ENCODE results near the gene RAB40C. TPM values are rescaled to one million over a fixed set of nuclear protein-coding genes. Genes with fewer than 3 reads are reported as not detected.

RAB40C gene
- total RNA-seq, 2 donors from 2014 or later, result 15.0 to 15.3 TPM

Other genes with a start within 250 kb of the RAB40C start
- gene AXIN1, start 237.3 kb upstream of the RAB40C start, total RNA-seq, result 10 to 100 TPM; 28.8 to 29.4 TPM
- 10 to 100 TPM; 54.5 to 73.2 TPM for gene MRPL28, start 219.5 kb upstream of the RAB40C start, total RNA-seq
- 10 to 100 TPM; 29.7 to 39.7 TPM for gene PGAP6, start 208.1 kb upstream of the RAB40C start, total RNA-seq
- 10 to 100 TPM; 24.6 to 27.6 TPM for gene NME4, start 192.9 kb upstream of the RAB40C start, total RNA-seq
- 10 to 100 TPM in 1 of 2 donors, 1 to 10 TPM in 1; 7.5 to 10.6 TPM for gene DECR2, start 188.2 kb upstream of the RAB40C start, total RNA-seq
- 10 to 100 TPM; 39.7 to 40.5 TPM for gene RAB11FIP3, start 164.4 kb upstream of the RAB40C start, total RNA-seq
- gene CAPN15, start 62.4 kb upstream of the RAB40C start, total RNA-seq, result 10 to 100 TPM; 46.6 to 58.5 TPM
- gene PRR35, start 29.7 kb upstream of the RAB40C start, total RNA-seq, result under 1 TPM in 1 of 2 donors, not detected in 1; 0.10 TPM
- 1 to 10 TPM; 1.4 TPM for gene NHLRC4, start 23.1 kb upstream of the RAB40C start, total RNA-seq
- 10 to 100 TPM; 18.2 to 22.4 TPM for gene PIGQ, start 20.1 kb upstream of the RAB40C start, total RNA-seq
- under 1 TPM; 0.49 to 0.72 TPM for gene WFIKKN1, start 40.9 kb downstream of the RAB40C start, total RNA-seq
- 10 to 100 TPM; 55.4 to 57.4 TPM for gene METTL26, start 46.2 kb downstream of the RAB40C start, total RNA-seq
- gene MCRIP2, start 51.8 kb downstream of the RAB40C start, total RNA-seq, result 10 to 100 TPM; 27.9 to 34.4 TPM
- 10 to 100 TPM; 40.3 to 47.7 TPM for gene WDR90, start 59.3 kb downstream of the RAB40C start, total RNA-seq
- 100 to 1,000 TPM; 110 to 115 TPM for gene RHOT2, start 78.1 kb downstream of the RAB40C start, total RNA-seq
- gene RHBDL1, start 85.6 kb downstream of the RAB40C start, total RNA-seq, result 1 to 10 TPM; 3.5 to 5.8 TPM
- gene STUB1, start 90.3 kb downstream of the RAB40C start, total RNA-seq, result 10 to 100 TPM; 53.6 to 70.4 TPM
- gene JMJD8, start 94.3 kb downstream of the RAB40C start, total RNA-seq, result 10 to 100 TPM; 15.7 to 20.7 TPM
- gene WDR24, start 100.3 kb downstream of the RAB40C start, total RNA-seq, result 10 to 100 TPM; 20.5 to 22.9 TPM
- 1 to 10 TPM; 8.8 TPM for gene FBXL16, start 115.7 kb downstream of the RAB40C start, total RNA-seq
- 10 to 100 TPM; 11.1 to 11.7 TPM for gene METRN, start 125.1 kb downstream of the RAB40C start, total RNA-seq
- gene ANTKMT, start 131.1 kb downstream of the RAB40C start, total RNA-seq, result 10 to 100 TPM; 36.4 to 36.9 TPM
- gene CCDC78, start 136.4 kb downstream of the RAB40C start, total RNA-seq, result 1 to 10 TPM; 3.0 to 3.9 TPM
- gene HAGHL, start 137.0 kb downstream of the RAB40C start, total RNA-seq, result 10 to 100 TPM; 11.4 to 17.6 TPM
- gene CIAO3, start 150.9 kb downstream of the RAB40C start, total RNA-seq, result 10 to 100 TPM; 38.0 to 40.6 TPM
- gene MSLN, start 170.7 kb downstream of the RAB40C start, total RNA-seq, result not detected
- 10 to 100 TPM; 14.0 to 22.7 TPM for gene RPUSD1, start 198.3 kb downstream of the RAB40C start, total RNA-seq
- 10 to 100 TPM; 74.5 to 97.8 TPM for gene CHTF18, start 198.6 kb downstream of the RAB40C start, total RNA-seq
- gene GNG13, start 210.7 kb downstream of the RAB40C start, total RNA-seq, result not detected

All from activated T-cell treated with anti-CD3 and anti-CD28 coated beads, Interleukin-2, amount 50 U/mL, for 72 hours (primary cell).